C4-2B (cell line): ENCODE data around the gene GAMT.

Experiments used
- CTCF ChIP-seq: fragments of 450-650 bp; conservative IDR thresholded peaks from 2 replicates; pipeline ENCODE4 v1.5.1; 2017; ENCODE audit warnings: mild to moderate bottlenecking
- ZFX ChIP-seq: fragments of 450-650 bp; IDR thresholded peaks from 2 replicates; pipeline ENCODE4 v1.6.1; 2017

- TF ChIP-seq CTCF (no peak), ZFX (peak; percentile 43; the same call in 1 of the 2 replicates)
These were observed 5.9 kb downstream of the GAMT start for GRCh38 chr19:1395194-1396018.
